HG03066 (cell line): Measurements from ENCODE around the gene RAPGEF3.

Source experiments
- ATAC-seq: cut with Tn5 transposase; IDR thresholded peaks from one replicate; pipeline ENCODE4 v1.9.1; 2021; ENCODE audit warnings: low read depth; ENCODE audit not compliant: unreplicated experiment

RAPGEF3 gene

GRCh38 chr12:47777151-47777550 is 18.5 kb upstream of the RAPGEF3 start:
- no peak for ATAC-seq

GRCh38 chr12:47776471-47777143 is 17.9 kb upstream of the RAPGEF3 start:
- ATAC-seq, result no peak

GRCh38 chr12:47775100-47775911 is 16.6 kb upstream of the RAPGEF3 start:
- ATAC-seq, result no peak

GRCh38 chr12:47774663-47775062 is 16.0 kb upstream of the RAPGEF3 start:
- ATAC-seq, result no peak

GRCh38 chr12:47773858-47774580 is 15.3 kb upstream of the RAPGEF3 start:
- no peak for ATAC-seq

GRCh38 chr12:47773062-47773857 is 14.6 kb upstream of the RAPGEF3 start, which contains the start of gene SLC48A1:
SLC48A1 (plus strand) TSS chr12:47773238; CDS start chr12:47773305, 67 bp downstream.
- peak; percentile 81 for ATAC-seq

GRCh38 chr12:47772738-47773061 is 14.0 kb upstream of the RAPGEF3 start:
- ATAC-seq, result no peak

- ATAC-seq, result no peak
Observed at GRCh38 chr12:47772094-47772660, 13.5 kb upstream of the RAPGEF3 start.

GRCh38 chr12:47771304-47771703 is 12.6 kb upstream of the RAPGEF3 start:
- no peak for ATAC-seq

GRCh38 chr12:47770086-47770726 is 11.5 kb upstream of the RAPGEF3 start:
- ATAC-seq, result no peak

- ATAC-seq, result no peak
Observed at GRCh38 chr12:47769234-47770085, 10.8 kb upstream of the RAPGEF3 start.

GRCh38 chr12:47768323-47768811 is 9.7 kb upstream of the RAPGEF3 start:
- no peak for ATAC-seq

- ATAC-seq, result no peak
Observed at GRCh38 chr12:47767216-47767724, 8.6 kb upstream of the RAPGEF3 start.

- no peak for ATAC-seq
Observed at GRCh38 chr12:47766502-47767215, 8.0 kb upstream of the RAPGEF3 start.

GRCh38 chr12:47763481-47764346 is 5.0 kb upstream of the RAPGEF3 start:
- ATAC-seq, result no peak

GRCh38 chr12:47762850-47763465 is 4.3 kb upstream of the RAPGEF3 start:
- no peak for ATAC-seq

- ATAC-seq, result no peak
Observed at GRCh38 chr12:47758584-47758833, 171 bp downstream of the RAPGEF3 start.
